Measurements from ENCODE around the gene FAM149B1. TPM values are rescaled to one million over a fixed set of nuclear protein-coding genes. Genes with fewer than 3 reads are reported as not detected.

FAM149B1 gene
- polyA plus RNA-seq, 1 donor, result 61.6 TPM

DNA sequence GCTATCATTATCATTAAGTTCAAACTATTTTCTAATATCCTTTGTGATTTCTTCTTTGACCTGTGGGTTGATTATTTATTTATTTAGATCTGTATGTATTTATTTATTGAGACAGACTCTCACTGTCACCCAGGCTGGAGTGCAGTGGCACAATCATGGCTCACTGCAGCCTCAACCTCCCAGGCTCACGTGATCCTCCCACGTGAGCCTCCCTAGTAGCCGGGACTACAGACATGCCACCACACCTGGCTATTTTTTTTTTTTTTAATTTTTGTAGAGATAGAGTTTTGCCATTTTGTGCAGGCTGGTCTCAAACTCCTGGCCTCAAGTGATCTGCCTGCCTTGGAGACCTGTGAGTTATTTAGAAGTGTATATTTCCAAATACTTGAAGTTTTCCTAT, 113.2 kb downstream of the FAM149B1 start:
- no peak for DNase-seq

DNA sequence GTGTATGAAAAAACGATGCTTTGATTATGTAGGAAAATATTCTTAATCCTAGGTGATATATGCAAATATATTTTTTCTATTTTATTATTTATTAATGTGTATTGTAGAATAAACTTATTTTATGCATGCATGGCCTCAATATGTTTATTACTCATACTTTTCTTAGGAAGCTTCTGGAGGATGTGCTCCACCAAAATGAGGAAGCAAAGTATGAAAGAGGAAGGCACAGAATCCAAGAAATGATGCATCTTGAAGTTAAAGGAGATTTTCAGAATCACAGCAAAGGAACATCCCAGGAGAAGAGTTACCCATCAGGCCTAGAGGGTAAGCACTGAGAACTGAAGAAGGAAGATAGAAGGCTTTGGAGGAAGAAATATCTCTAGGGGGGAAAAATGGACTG, 119.5 kb downstream of the FAM149B1 start:
- no peak for DNase-seq

DNA sequence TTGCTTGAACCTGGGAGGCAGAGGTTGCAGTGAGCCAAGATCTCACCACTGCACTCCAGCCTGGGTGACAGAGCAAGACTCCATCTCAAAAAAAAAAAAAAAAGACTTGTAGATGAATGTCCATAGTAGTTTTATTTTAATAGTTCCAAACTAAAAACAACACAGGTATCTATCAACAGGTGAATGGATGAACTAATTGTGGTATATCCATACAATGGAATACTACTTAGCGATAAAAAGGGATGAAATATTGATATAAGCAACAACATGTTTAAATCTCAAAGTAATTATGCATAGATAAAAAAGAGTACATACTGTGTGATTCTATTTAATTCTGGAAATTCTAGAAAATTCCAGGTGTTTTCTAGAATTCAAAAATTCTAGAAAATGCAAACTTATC, 122.0 kb downstream of the FAM149B1 start:
- DNase-seq, result no peak

DNA sequence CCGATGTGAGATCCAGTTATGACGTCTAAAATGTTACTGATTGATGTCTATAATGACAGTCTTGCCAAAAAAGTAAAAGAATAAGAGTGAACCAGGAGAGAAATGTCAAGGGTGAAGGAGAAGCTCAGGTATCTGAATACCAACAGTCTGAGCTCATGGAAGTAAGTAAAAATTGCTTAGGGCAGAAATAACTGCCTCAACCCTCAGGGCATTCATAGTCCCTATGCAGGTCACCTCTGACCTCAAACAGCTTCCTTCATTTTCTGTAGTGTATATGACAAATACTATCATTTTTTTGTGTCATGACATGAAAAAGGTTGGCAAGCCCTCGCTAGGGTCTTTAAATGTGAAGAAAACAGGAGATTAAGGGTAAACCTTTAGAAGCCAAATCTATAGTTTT, 125.5 kb downstream of the FAM149B1 start:
- no peak for DNase-seq

Other genes with a start within 250 kb of the FAM149B1 start
- 10.4 TPM for gene PLA2G12B, start 213.3 kb upstream of the FAM149B1 start, polyA plus RNA-seq (ENCODE audit: insufficient read length)
- gene P4HA1, start 71.3 kb upstream of the FAM149B1 start, polyA plus RNA-seq (ENCODE audit: insufficient read length), result 95.2 TPM
- gene NUDT13, start 57.7 kb upstream of the FAM149B1 start, polyA plus RNA-seq (ENCODE audit: insufficient read length), result 10.6 TPM
- gene ECD, start 111 bp upstream of the FAM149B1 start, polyA plus RNA-seq (ENCODE audit: insufficient read length), result 42.8 TPM
- 41.2 TPM for gene DNAJC9, start 79.1 kb downstream of the FAM149B1 start, polyA plus RNA-seq (ENCODE audit: insufficient read length)
- 76.0 TPM for gene MRPS16, start 84.5 kb downstream of the FAM149B1 start, polyA plus RNA-seq (ENCODE audit: insufficient read length)
- gene CFAP70, start 190.7 kb downstream of the FAM149B1 start, polyA plus RNA-seq (ENCODE audit: insufficient read length), result 26.6 TPM
- 87.4 TPM for gene ANXA7, start 245.9 kb downstream of the FAM149B1 start, polyA plus RNA-seq (ENCODE audit: insufficient read length)

Data from left kidney (tissue), 2 donors.